ENCODE measurements around the gene BCL2L15. TPM values are rescaled to one million over a fixed set of nuclear protein-coding genes. Genes with fewer than 3 reads are reported as not detected.

Gene BCL2L15
- total RNA-seq, 1 experiment from 2014 or later, result 0.09 TPM

DNA sequence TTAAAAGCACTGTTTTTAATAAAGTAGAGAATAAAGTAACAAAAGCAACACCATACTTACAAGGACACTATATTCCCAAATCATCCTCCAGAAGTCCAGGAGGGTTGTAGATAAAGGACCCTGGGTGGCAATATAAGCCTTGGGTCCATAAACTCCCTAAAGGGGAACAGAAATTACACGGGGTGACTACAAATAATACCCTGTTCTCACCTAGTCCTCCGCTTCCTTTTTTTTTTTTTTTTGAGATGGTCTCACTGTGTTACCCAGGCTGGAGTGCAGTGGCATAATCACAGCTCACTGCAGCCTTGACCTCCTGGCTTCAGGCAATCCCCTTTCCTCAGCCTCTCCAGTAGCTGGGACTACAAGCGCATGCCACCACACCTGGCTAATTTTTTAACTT, 29.0 kb downstream of the BCL2L15 start:
- POLR2A ChIA-PET, result no interaction called here
- BruUV-seq (replicated peaks), result no TSS peak
- Mint-ChIP-seq H3K4me3 (ENCODE audit: unreplicated experiment) (no peak overlapping the region), H3K36me3 (ENCODE audit: insufficient read depth, unreplicated experiment) (no peaks in the 10 kb centered on the region), H3K9me3 (ENCODE audit: unreplicated experiment) (no peaks in the 10 kb centered on the region), H3K27ac (ENCODE audit: unreplicated experiment) (no peak overlapping the region), H3K4me1 (ENCODE audit: low read depth, unreplicated experiment) (no peaks in the 10 kb centered on the region), H3K27me3 (ENCODE audit: insufficient read depth, unreplicated experiment) (no peaks in the 10 kb centered on the region)
- intact Hi-C loops (cut with micrococcal nuclease; ENCODE audit: unreplicated experiment), result loop anchor here (5.0 kb wide), 1 partner anchor 634 kb away; no protein-coding TSS in a partner anchor
- DNase-seq, result no peak
- no peaks in the 10 kb centered on the region for H3K27me3 ChIP-seq (replicated peaks; ENCODE audit: control insufficient read depth, insufficient read depth, low read length)
- TF ChIP-seq, protein P1, sequence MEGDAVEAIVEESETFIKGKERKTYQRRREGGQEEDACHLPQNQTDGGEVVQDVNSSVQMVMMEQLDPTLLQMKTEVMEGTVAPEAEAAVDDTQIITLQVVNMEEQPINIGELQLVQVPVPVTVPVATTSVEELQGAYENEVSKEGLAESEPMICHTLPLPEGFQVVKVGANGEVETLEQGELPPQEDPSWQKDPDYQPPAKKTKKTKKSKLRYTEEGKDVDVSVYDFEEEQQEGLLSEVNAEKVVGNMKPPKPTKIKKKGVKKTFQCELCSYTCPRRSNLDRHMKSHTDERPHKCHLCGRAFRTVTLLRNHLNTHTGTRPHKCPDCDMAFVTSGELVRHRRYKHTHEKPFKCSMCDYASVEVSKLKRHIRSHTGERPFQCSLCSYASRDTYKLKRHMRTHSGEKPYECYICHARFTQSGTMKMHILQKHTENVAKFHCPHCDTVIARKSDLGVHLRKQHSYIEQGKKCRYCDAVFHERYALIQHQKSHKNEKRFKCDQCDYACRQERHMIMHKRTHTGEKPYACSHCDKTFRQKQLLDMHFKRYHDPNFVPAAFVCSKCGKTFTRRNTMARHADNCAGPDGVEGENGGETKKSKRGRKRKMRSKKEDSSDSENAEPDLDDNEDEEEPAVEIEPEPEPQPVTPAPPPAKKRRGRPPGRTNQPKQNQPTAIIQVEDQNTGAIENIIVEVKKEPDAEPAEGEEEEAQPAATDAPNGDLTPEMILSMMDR (IDR thresholded peaks at IDR 0.05; ENCODE audit: insufficient read depth in 1 of 2, low read depth in 1 of 2, low read length in 1 of 2, severe bottlenecking in 1 of 2, unreplicated experiment in 1 of 2), result no peak
- H3K36me3 ChIP-seq (ENCODE audit: control insufficient read depth, insufficient read depth, low read length), result no peaks in the 10 kb centered on the region
- H3K9me3 ChIP-seq, result no peaks in the 10 kb centered on the region
- CTCF ChIA-PET, result no interaction called here
- H3K4me1 ChIP-seq, result no peaks in the 10 kb centered on the region
- H3K4me3 ChIP-seq (ENCODE audit: low read depth, low read length), result no peak overlapping the region

DNA sequence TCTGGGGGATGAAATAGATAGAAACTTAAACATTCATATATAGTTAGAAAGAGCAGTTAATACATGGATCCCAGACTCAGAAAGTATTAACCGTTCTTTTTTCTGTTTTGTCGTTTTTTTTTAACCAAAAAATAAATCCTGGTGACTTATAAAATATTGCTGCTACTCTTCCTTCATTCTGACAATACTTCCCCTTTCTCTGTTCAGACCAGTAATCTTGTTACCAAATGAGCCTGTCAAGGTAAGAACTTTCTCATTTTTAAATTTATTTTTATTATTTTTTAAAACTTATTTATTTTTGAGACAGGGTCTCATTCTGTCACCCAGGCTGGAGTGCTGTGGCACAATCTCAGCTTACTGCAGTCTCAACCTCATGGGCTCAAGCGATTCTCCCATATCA, 29.6 kb downstream of the BCL2L15 start:
- no TSS peak for BruUV-seq (replicated peaks)
- ChIA-PET CTCF (no interaction called here), POLR2A (no interaction called here)
- Histone ChIP-seq H3K9me3 (no peaks in the 10 kb centered on the region), H3K36me3 (ENCODE audit: control insufficient read depth, insufficient read depth, low read length) (no peaks in the 10 kb centered on the region), H3K27me3 (replicated peaks; ENCODE audit: control insufficient read depth, insufficient read depth, low read length) (no peaks in the 10 kb centered on the region), H3K4me3 (ENCODE audit: low read depth, low read length) (no peak overlapping the region), H3K4me1 (no peaks in the 10 kb centered on the region)
- H3K4me3 Mint-ChIP-seq (ENCODE audit: unreplicated experiment), result no peak overlapping the region
- H3K9me3 Mint-ChIP-seq (ENCODE audit: unreplicated experiment), result no peaks in the 10 kb centered on the region
- TF ChIP-seq, protein P1 (IDR thresholded peaks at IDR 0.05; ENCODE audit: insufficient read depth in 1 of 2, low read depth in 1 of 2, low read length in 1 of 2, severe bottlenecking in 1 of 2, unreplicated experiment in 1 of 2), result no peak
- no peaks in the 10 kb centered on the region for H3K36me3 Mint-ChIP-seq (ENCODE audit: insufficient read depth, unreplicated experiment)
- H3K27me3 Mint-ChIP-seq (ENCODE audit: insufficient read depth, unreplicated experiment), result no peaks in the 10 kb centered on the region
- no peaks in the 10 kb centered on the region for H3K4me1 Mint-ChIP-seq (ENCODE audit: low read depth, unreplicated experiment)
- DNase-seq, result no peak
- no peak overlapping the region for H3K27ac Mint-ChIP-seq (ENCODE audit: unreplicated experiment)
- intact Hi-C loops (cut with micrococcal nuclease; ENCODE audit: unreplicated experiment), result loop anchor here (5.0 kb wide), 1 partner anchor 635 kb away; no protein-coding TSS in a partner anchor

DNA sequence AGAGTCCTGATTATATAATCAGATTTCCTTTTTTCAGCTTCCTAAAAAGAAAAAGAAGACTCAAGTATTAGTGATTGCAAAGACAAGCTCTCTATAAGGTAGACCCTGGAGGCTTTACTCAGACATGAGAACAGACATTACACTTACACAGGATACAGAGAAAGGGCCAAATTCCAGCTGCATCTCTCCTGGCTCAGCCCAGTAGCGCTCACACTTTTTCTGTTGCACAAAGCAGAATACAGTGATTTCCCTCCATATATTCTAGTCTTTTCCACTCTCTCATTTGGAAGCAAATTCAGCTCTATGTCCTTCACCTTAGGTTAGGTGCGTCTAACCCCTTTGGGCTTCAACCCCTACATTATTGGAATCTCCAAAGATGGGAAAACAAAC, 31.0 kb downstream of the BCL2L15 start:
- no peaks in the 10 kb centered on the region for H3K9me3 Mint-ChIP-seq (ENCODE audit: unreplicated experiment)
- DNase-seq, result no peak
- Histone ChIP-seq H3K27me3 (replicated peaks; ENCODE audit: control insufficient read depth, insufficient read depth, low read length) (no peaks in the 10 kb centered on the region), H3K9me3 (no peaks in the 10 kb centered on the region), H3K36me3 (ENCODE audit: control insufficient read depth, insufficient read depth, low read length) (no peaks in the 10 kb centered on the region), H3K4me3 (ENCODE audit: low read depth, low read length) (no peak overlapping the region), H3K4me1 (no peaks in the 10 kb centered on the region)
- TF ChIP-seq, protein P1 (IDR thresholded peaks at IDR 0.05; ENCODE audit: insufficient read depth in 1 of 2, low read depth in 1 of 2, low read length in 1 of 2, severe bottlenecking in 1 of 2, unreplicated experiment in 1 of 2), result no peak
- CTCF ChIA-PET, result no interaction called here
- no peak overlapping the region for H3K27ac Mint-ChIP-seq (ENCODE audit: unreplicated experiment)
- no peaks in the 10 kb centered on the region for H3K27me3 Mint-ChIP-seq (ENCODE audit: insufficient read depth, unreplicated experiment)
- no peak overlapping the region for H3K4me3 Mint-ChIP-seq (ENCODE audit: unreplicated experiment)
- POLR2A ChIA-PET, result no interaction called here
- intact Hi-C loops (cut with micrococcal nuclease; ENCODE audit: unreplicated experiment), result loop anchor here (5.0 kb wide), 1 partner anchor 636 kb away; no protein-coding TSS in a partner anchor
- no peaks in the 10 kb centered on the region for H3K4me1 Mint-ChIP-seq (ENCODE audit: low read depth, unreplicated experiment)
- no TSS peak for BruUV-seq (replicated peaks)
- H3K36me3 Mint-ChIP-seq (ENCODE audit: insufficient read depth, unreplicated experiment), result no peaks in the 10 kb centered on the region

Measured in Caco-2 (cell line).